ENCODE data around the gene HLA-DPA1. TPM values are rescaled to one million over a fixed set of nuclear protein-coding genes. Genes with fewer than 3 reads are reported as not detected.
A peak's percentile ranks its signal among the peaks of the same experiment; 100 is the strongest.

HLA-DPA1 gene
- total and polyA plus RNA-seq, 8 donors = 5.5 to 162 (median 9.2) TPM

GRCh38 chr6:33030245-33030644 lies 43.2 kb downstream of the HLA-DPA1 start:
- TF ChIP-seq, protein P1, sequence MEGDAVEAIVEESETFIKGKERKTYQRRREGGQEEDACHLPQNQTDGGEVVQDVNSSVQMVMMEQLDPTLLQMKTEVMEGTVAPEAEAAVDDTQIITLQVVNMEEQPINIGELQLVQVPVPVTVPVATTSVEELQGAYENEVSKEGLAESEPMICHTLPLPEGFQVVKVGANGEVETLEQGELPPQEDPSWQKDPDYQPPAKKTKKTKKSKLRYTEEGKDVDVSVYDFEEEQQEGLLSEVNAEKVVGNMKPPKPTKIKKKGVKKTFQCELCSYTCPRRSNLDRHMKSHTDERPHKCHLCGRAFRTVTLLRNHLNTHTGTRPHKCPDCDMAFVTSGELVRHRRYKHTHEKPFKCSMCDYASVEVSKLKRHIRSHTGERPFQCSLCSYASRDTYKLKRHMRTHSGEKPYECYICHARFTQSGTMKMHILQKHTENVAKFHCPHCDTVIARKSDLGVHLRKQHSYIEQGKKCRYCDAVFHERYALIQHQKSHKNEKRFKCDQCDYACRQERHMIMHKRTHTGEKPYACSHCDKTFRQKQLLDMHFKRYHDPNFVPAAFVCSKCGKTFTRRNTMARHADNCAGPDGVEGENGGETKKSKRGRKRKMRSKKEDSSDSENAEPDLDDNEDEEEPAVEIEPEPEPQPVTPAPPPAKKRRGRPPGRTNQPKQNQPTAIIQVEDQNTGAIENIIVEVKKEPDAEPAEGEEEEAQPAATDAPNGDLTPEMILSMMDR (IDR thresholded peaks at IDR 0.05) = no peak
- intact Hi-C loops (cut with DNase I) = no loop called here
- no peak overlapping the region for H3K4me3 ChIP-seq
- peaks cover 0 to 4% (median 0%) of the 10 kb centered on the region in 3 donors for H3K4me1 ChIP-seq
- no peaks in the 10 kb centered on the region for H3K27me3 ChIP-seq
- WGBS, 2 donors = 44 to 55% methylated on average over 3 of the region's 3 CpGs
- ATAC-seq = no peak
- no peaks in the 10 kb centered on the region for H3K36me3 ChIP-seq
- no peak for FAIRE-seq
- peak overlapping the region in 2 of 4 donors; percentile 76 to 80 for H3K27ac ChIP-seq
- DNase-seq = no peak
- no peaks in the 10 kb centered on the region for H3K9me3 ChIP-seq

DNA sequence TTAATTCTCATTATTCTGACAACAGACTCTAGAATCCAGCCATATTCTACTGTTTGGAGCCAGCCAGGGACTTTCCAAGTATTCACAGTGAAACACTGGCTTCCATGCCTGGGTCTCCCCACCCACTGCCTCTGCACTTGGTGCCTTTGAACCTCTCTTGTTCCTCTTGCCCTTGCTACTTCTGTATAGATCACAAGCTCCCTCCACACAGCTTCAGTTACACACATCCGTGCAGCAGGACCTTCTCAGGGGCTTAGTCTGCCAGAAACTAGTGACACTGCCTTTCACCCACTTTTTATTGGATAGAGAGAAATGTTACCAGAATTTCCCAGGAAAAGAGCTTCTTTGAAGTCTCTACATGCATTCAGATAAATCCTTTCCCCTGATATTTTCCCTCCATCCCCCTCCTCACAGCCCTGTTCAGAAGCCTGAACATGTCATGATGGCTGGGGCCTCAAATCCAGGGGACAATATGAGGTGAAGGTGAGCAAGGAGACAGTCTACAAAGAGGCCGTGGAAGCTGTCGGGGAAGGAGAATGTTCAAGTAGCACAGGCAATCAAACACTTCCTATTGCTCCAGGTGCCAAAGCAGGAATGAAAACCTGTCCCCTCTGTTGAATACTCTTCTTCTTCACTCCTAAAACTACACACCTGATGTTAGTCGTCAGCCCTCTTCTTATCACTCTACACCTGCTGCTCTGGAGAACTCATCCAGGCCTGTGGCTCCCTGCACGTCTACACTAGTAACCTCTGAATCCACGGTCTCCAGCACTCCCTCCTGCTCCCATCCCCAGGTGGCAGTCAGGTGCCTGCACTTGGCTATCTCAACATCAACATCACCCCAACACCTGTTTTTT lies 43.9 kb downstream of the HLA-DPA1 start:
- FAIRE-seq = no peak
- peaks cover 0 to 4% (median 0%) of the 10 kb centered on the region in 3 donors for H3K4me1 ChIP-seq
- no peaks in the 10 kb centered on the region for H3K36me3 ChIP-seq
- no peaks in the 10 kb centered on the region for H3K9me3 ChIP-seq
- peak overlapping the region in 2 of 4 donors; percentile 76 to 80 for H3K27ac ChIP-seq
- WGBS, 2 donors = 48 to 49% methylated on average over 6 of the region's 6 CpGs
- peak in 3 of 4 donors; percentile 75 to 94 (median 92) for ATAC-seq
- TF ChIP-seq, protein P1 (IDR thresholded peaks at IDR 0.05) = no peak
- intact Hi-C loops (cut with DNase I) = no loop called here
- DNase-seq = peak in 1 of 6 donors; percentile 60
- H3K4me3 ChIP-seq = no peak overlapping the region
- H3K27me3 ChIP-seq = no peaks in the 10 kb centered on the region

DNA sequence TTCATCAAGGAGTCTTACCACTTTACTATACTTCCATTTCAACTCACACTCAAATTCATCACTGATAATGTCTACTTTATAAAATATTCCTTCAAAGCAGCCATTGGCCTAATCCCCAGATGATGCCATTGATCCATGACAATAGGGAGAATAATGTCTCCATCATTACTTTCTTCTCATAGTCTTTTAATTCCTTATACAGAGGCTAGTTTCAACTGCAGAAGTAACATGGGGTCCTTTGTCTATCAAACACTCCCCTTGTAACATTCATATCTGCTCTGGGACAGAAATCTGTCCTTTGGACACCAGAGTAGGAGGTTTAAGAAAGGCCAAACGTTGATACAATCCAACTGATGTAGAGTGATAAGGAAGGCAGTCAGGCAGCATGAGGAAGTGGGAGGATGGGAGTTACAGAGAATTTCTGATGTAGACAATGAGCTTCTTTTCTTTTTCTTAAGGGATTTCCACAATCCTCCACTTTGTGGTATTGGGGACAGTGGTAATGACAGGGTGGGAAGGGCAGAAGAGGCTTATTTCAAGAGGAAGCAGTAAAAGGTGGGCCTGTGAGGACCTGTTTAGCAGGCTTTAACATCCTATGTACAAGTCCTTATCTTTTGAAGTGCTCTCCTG lies 45.1 kb downstream of the HLA-DPA1 start:
- no peak overlapping the region for H3K4me3 ChIP-seq
- FAIRE-seq (no peak), ATAC-seq (peak in 2 of 4 donors; percentile 33 to 36), DNase-seq (no peak)
- peaks cover 0 to 4% (median 0%) of the 10 kb centered on the region in 3 donors for H3K4me1 ChIP-seq
- no peaks in the 10 kb centered on the region for H3K9me3 ChIP-seq
- 0 to 9% methylated on average over 1 of the region's 1 CpG for WGBS, 2 donors
- H3K27ac ChIP-seq = peak overlapping the region in 2 of 4 donors; percentile 32 to 38
- TF ChIP-seq, protein P1 (IDR thresholded peaks at IDR 0.05) = no peak
- H3K36me3 ChIP-seq = no peaks in the 10 kb centered on the region
- H3K27me3 ChIP-seq = no peaks in the 10 kb centered on the region
- intact Hi-C loops (cut with DNase I) = no loop called here

DNA sequence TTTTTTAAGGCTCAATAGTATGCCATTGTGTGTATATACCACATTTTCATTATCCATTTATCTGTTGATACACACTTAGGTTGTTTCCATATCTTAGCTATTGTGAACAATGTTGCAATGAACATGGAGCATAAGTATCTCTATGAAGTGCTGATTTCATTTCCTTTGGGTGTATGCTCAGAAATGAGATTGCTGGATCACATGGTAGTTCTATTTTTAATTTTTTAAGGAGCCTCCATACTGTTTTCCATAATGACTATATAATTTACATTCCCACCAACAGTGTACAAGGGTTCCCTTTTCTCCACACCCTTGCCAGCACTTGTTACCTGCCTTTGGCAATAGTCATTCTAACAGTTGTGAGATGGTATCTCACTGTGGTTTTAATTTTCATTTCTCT lies 48.9 kb downstream of the HLA-DPA1 start:
- TF ChIP-seq, protein P1 (IDR thresholded peaks at IDR 0.05) = no peak
- H3K9me3 ChIP-seq = no peaks in the 10 kb centered on the region
- FAIRE-seq (no peak), ATAC-seq (no peak), DNase-seq (no peak)
- H3K27ac ChIP-seq = no peak overlapping the region
- H3K27me3 ChIP-seq = no peaks in the 10 kb centered on the region
- no peaks in the 10 kb centered on the region for H3K36me3 ChIP-seq
- H3K4me1 ChIP-seq = peaks cover 0 to 1% (median 0%) of the 10 kb centered on the region in 3 donors
- no peak overlapping the region for H3K4me3 ChIP-seq
- intact Hi-C loops (cut with DNase I) = no loop called here

Measured in pancreas (tissue), 10 donors.